K562 (cell line): ENCODE data around the gene ERICH6. TPM values are rescaled to one million over a fixed set of nuclear protein-coding genes. Genes with fewer than 3 reads are reported as not detected.

Experiments
- ATAC-seq: fragments of 200-7000 bp; cut with Tn5 transposase; 3 replicates; pipeline ENCODE4 v1.9.1; 2020; ENCODE audit warnings: moderate library complexity
- BruUV-seq: library from RNA; stranded (reverse); fragments of 400-500 nt; replicated peaks from 2 replicates; lab custom pipeline; 2021; lab: Mats Ljungman, UMichigan
- CTCF ChIA-PET: fragments of 300-600 bp; formaldehyde crosslinking; extraction: SDS; loops from one replicate; lab custom pipeline; 2021; ENCODE audit warnings: low intra/inter-chr PET ratio; lab: Yijun Ruan, JAX
- POLR2A ChIA-PET: fragments of 300-600, 350-650 bp; sonication (Branson Sonifier 250); formaldehyde crosslinking; extraction: SDS; loops from one replicate; lab custom pipeline; 2021; ENCODE audit warnings: antibody characterized with exemption, inconsistent platforms; lab: Yijun Ruan, JAX
- DNase-seq, 4 experiments: peaks; one replicate each; pipeline versions ENCODE4 v3.0.0 to v3.0.0-alpha.2; 2011 to 2018; ENCODE audit warnings: low spot score in 3 of 4, mixed read lengths in 3 of 4; ENCODE audit errors: extremely low read depth in 1 of 4
- FAIRE-seq: peaks from 2 replicates; lab custom pipeline; 2011; peaks lifted over from hg19 to GRCh38; lab: Jason Lieb, UNC
- H2AFZ ChIP-seq: 2 replicates; pipeline ENCODE4 v1.6.0; 2011; ENCODE audit warnings: low read depth, low read length, control low read depth, inconsistent platforms
- H3K27ac ChIP-seq: fragments of 200-600 bp; 3 replicates; pipeline ENCODE4 v1.8.0; 2011; ENCODE audit warnings: low read depth, mild to moderate bottlenecking, control low read depth, inconsistent platforms, low read length, moderate library complexity, mixed read lengths; ENCODE audit errors: extremely low read depth
- H3K27me3 ChIP-seq, 2 experiments: fragments of 300-600 bp in 1 of 2; 2 replicates in 1 of 2; 3 replicates in 1 of 2; pipeline versions ENCODE4 v1.6.0 to v1.8.0; 2011; ENCODE audit warnings: inconsistent platforms in 2 of 2, low read length in 2 of 2, mild to moderate bottlenecking in 1 of 2, mixed read lengths in 1 of 2, moderate library complexity in 1 of 2; ENCODE audit not compliant: control insufficient read depth in 2 of 2, insufficient read depth in 2 of 2
- H3K36me3 ChIP-seq: fragments of 300-600 bp; 3 replicates; pipeline ENCODE4 v1.8.0; 2011; ENCODE audit warnings: mild to moderate bottlenecking, low read length, inconsistent platforms; ENCODE audit not compliant: control insufficient read depth, insufficient read depth
- H3K4me1 ChIP-seq, 2 experiments: fragments of 200-600 bp in 1 of 2; replicated peaks in 1 of 2; 2 replicates in 1 of 2; 3 replicates in 1 of 2; pipeline versions ENCODE4 v1.5.1 to v1.8.0; 2011; ENCODE audit warnings: inconsistent platforms in 2 of 2, low read length in 2 of 2, mild to moderate bottlenecking in 1 of 2, mixed read lengths in 1 of 2, moderate library complexity in 1 of 2; ENCODE audit not compliant: control insufficient read depth in 2 of 2, insufficient read depth in 2 of 2
- H3K4me2 ChIP-seq: 2 replicates; pipeline ENCODE4 v1.6.1; 2011; ENCODE audit warnings: low read length, control low read depth, inconsistent platforms, mixed read lengths; ENCODE audit not compliant: insufficient read depth
- H3K4me3 ChIP-seq: fragments of 200-600 bp; sonication (generic), shearing (Covaris generic); 2 replicates; pipeline ENCODE4 v1.5.1; 2016; ENCODE audit warnings: control low read depth, inconsistent platforms
- H3K79me2 ChIP-seq: fragments of 200-600 bp; 3 replicates; pipeline ENCODE4 v1.8.0; 2011; ENCODE audit warnings: low read length, inconsistent platforms; ENCODE audit not compliant: control insufficient read depth, insufficient read depth
- H3K9ac ChIP-seq, 2 experiments: 2 replicates each; pipeline versions ENCODE4 v1.6.0 to v1.6.1; 2011; ENCODE audit warnings: low read depth in 2 of 2, low read length in 2 of 2, control low read depth in 1 of 2, inconsistent platforms in 1 of 2, mild to moderate bottlenecking in 1 of 2, mixed read lengths in 1 of 2; ENCODE audit not compliant: insufficient read depth in 1 of 2
- H3K9me1 ChIP-seq: one replicate; pipeline ENCODE4 v1.6.0; 2011; ENCODE audit warnings: inconsistent platforms, mild to moderate bottlenecking, low read length, moderate library complexity; ENCODE audit not compliant: control insufficient read depth, insufficient read depth
- H3K9me3 ChIP-seq: replicated peaks from 2 replicates; pipeline ENCODE4 v1.5.1; 2011; ENCODE audit warnings: low read depth, low read length, inconsistent platforms; ENCODE audit not compliant: control insufficient read depth, insufficient read depth
- H4K20me1 ChIP-seq: replicated peaks from 2 replicates; pipeline ENCODE4 v1.6.1; 2011; ENCODE audit warnings: low read length, inconsistent platforms, mixed read lengths; ENCODE audit not compliant: control insufficient read depth, insufficient read depth
- CBFA2T3 ChIP-seq: fragments of 450-650 bp; IDR thresholded peaks from 2 replicates; pipeline ENCODE4 v1.6.1; 2017
- DEAF1 ChIP-seq: fragments of 450-650 bp; formaldehyde crosslinking; IDR thresholded peaks from 2 replicates; pipeline ENCODE4 v1.4.0; 2020; ENCODE audit warnings: mild to moderate bottlenecking, moderate library complexity
- HDAC3 ChIP-seq: fragments of 450-650 bp; IDR thresholded peaks from 2 replicates; pipeline ENCODE4 v1.6.1; 2018; ENCODE audit warnings: borderline replicate concordance, mild to moderate bottlenecking, moderate library complexity; ENCODE audit not compliant: partially characterized antibody
- HIVEP1 ChIP-seq: fragments of 250-450 bp; sonication (Bioruptor Pico); IDR thresholded peaks from 2 replicates; pipeline ENCODE4 v1.4.0; 2020; ENCODE audit warnings: mild to moderate bottlenecking
- NCOA1 ChIP-seq: fragments of 450-650 bp; IDR thresholded peaks from 2 replicates; pipeline ENCODE4 v1.6.1; 2016; ENCODE audit warnings: low read depth
- NFIX ChIP-seq: fragments of 250-450 bp; sonication (Bioruptor Pico); IDR thresholded peaks from 2 replicates; pipeline ENCODE4 v1.4.0; 2020; ENCODE audit warnings: low read depth, mild to moderate bottlenecking, moderate library complexity
- POLR2AphosphoS5 ChIP-seq: IDR thresholded peaks from 2 replicates; pipeline ENCODE4 v1.6.1; 2011; ENCODE audit warnings: mild to moderate bottlenecking, low read depth, low read length, moderate library complexity; ENCODE audit not compliant: control insufficient read depth, insufficient read depth
- RBM14 ChIP-seq: fragments of 200-400 bp; formaldehyde crosslinking; IDR thresholded peaks from 2 replicates; pipeline ENCODE4 v1.6.1; 2018; ENCODE audit warnings: low read depth, mild to moderate bottlenecking, low read length, moderate library complexity, borderline replicate concordance; ENCODE audit not compliant: insufficient read depth
- STAT6 ChIP-seq: sonication (generic); formaldehyde crosslinking; IDR thresholded peaks from 2 replicates; pipeline ENCODE4 v1.8.1; 2023; ENCODE audit warnings: mild to moderate bottlenecking, missing genetic modification reagents
- ZFX ChIP-seq: sonication (generic); formaldehyde crosslinking; IDR thresholded peaks from 2 replicates; pipeline ENCODE4 v1.8.0; 2022; ENCODE audit warnings: mild to moderate bottlenecking, missing genetic modification reagents, moderate library complexity
- ZNF23 ChIP-seq: fragments of 250-450 bp; sonication (Bioruptor Pico); IDR thresholded peaks from 2 replicates; pipeline ENCODE4 v1.4.0; 2020; ENCODE audit warnings: mild to moderate bottlenecking
- ZNF232 ChIP-seq: sonication (generic); formaldehyde crosslinking; IDR thresholded peaks from 2 replicates; pipeline ENCODE4 v1.8.0; 2022; ENCODE audit warnings: mild to moderate bottlenecking, missing genetic modification reagents
- ZNF77 ChIP-seq: fragments of 250-450 bp; sonication (Bioruptor Pico); IDR thresholded peaks from 2 replicates; pipeline ENCODE4 v1.5.0; 2020
- WGBS: fragments of 100-300 bp; shearing (Covaris generic); methylation state at CpG from one replicate; pipeline ENCODE4 v1.1.6; 2016; ENCODE audit warnings: low coverage, mixed read lengths; ENCODE audit not compliant: insufficient coverage; ENCODE audit errors: missing lambda C conversion rate; 5-methylcytosine and 5-hydroxymethylcytosine counted together
- in situ Hi-C: fragments of 300-500 bp; cut with MboI; formaldehyde crosslinking; loops from 4 replicates; pipeline ENCODE4 v1.15.0; 2018; ENCODE audit warnings: inconsistent platforms, mixed read lengths
- intact Hi-C: fragments of 100-400 bp; cut with micrococcal nuclease; formaldehyde crosslinking; loops from 2 replicates; pipeline ENCODE4 v1.14.2; 2022
- polyA plus RNA-seq, 8 experiments: library from polyadenylated mRNA; depleted of rRNA in 4 of 8; stranded (reverse) in 5 of 8; unstranded in 3 of 8; fragments of >200 nt; fragmentation: Nextera tagmentation in 2 of 8; fragmentation: Illumina TruSeq in 1 of 8; extraction: Ambion mirVana in 2 of 8; extraction: Trizol in 1 of 8; gene quantifications; 2 replicates each; pipeline versions ENCODE4 v1.2.1 to v1.2.3, GENCODE V29; 2011 to 2014; ENCODE audit warnings: inconsistent platforms in 1 of 8, missing spikeins in 1 of 8
- total RNA-seq, 7 experiments: library from RNA; depleted of rRNA in 6 of 7; stranded (reverse); fragments of >200 nt in 6 of 7; fragmentation: Illumina TruSeq in 2 of 7; extraction: Trizol in 2 of 7; gene quantifications; 2 replicates each; pipeline versions ENCODE4 v1.2.1 to v1.2.3, GENCODE V29; 2011 to 2021; ENCODE audit warnings: low replicate concordance in 1 of 7
- TF ChIP-seq, protein P1 (sequence below): fragments of 450-650 bp; IDR thresholded peaks from 2 replicates; pipeline ENCODE4 v1.6.1; 2016; ENCODE audit warnings: low read depth, mild to moderate bottlenecking, moderate library complexity
- TF ChIP-seq, protein P2 (sequence below): fragments of 200-800 bp; sonication (Bioruptor generic); IDR thresholded peaks from 2 replicates; pipeline ENCODE4 v1.6.1; 2017; ENCODE audit warnings: missing genetic modification characterization, missing compliant biosample characterization

ERICH6 gene
- total and polyA plus RNA-seq, 9 of the 15 experiments (the other 6 are each of a cell fraction or from before 2014, with no cell fraction given): not detected

GRCh38 chr3:150749255-150749654 is 45.5 kb upstream of the ERICH6 start (continued):
- TF ChIP-seq HIVEP1 (CRISPR knock-in tag) (no peak), ZNF23 (no peak), RBM14 (no peak), STAT6 (no peak), ZNF77 (CRISPR knock-in tag) (no peak)
- TF ChIP-seq, protein P1, sequence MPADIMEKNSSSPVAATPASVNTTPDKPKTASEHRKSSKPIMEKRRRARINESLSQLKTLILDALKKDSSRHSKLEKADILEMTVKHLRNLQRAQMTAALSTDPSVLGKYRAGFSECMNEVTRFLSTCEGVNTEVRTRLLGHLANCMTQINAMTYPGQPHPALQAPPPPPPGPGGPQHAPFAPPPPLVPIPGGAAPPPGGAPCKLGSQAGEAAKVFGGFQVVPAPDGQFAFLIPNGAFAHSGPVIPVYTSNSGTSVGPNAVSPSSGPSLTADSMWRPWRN: no peak
- TF ChIP-seq, all 486 proteins: peak for 0

- H3K4me2 ChIP-seq: no peak overlapping the region
- FAIRE-seq (no peak), ATAC-seq (no peak), DNase-seq (no peak)
- H3K79me2 ChIP-seq: peaks cover 96% of the 10 kb centered on the region
- H4K20me1 ChIP-seq: peaks cover 16% of the 10 kb centered on the region; the same call in 1 of the 2 replicates
- H3K27ac ChIP-seq: no peak overlapping the region
- H3K4me3 ChIP-seq: no peak overlapping the region
- intact Hi-C loops (no loop called here), in situ Hi-C loops (no loop called here)
- H2AFZ ChIP-seq: no peak overlapping the region
- H3K9ac ChIP-seq: no peak overlapping the region
- H3K36me3 ChIP-seq: peaks cover 44% of the 10 kb centered on the region
- ChIA-PET CTCF (no interaction called here), POLR2A (interaction anchor here (0.7 kb wide), 1 partner anchor 395 kb away, joined by 4 read pairs; no protein-coding TSS in a partner anchor)
- no peaks in the 10 kb centered on the region for H3K27me3 ChIP-seq
- H3K9me1 ChIP-seq: no peaks in the 10 kb centered on the region
- BruUV-seq: no TSS peak
- WGBS: 53% methylated on average over 1 of the region's 1 CpG
- no peaks in the 10 kb centered on the region for H3K9me3 ChIP-seq
- peaks cover 5 to 7% of the 10 kb centered on the region in 2 experiments; a peak in 4 of 5 replicates for H3K4me1 ChIP-seq
- TF ChIP-seq ZFX (CRISPR knock-in tag): no peak
- TF ChIP-seq ZNF232 (CRISPR knock-in tag): no peak
- no peak for TF ChIP-seq HDAC3
- no peak for TF ChIP-seq POLR2AphosphoS5
- no peak for TF ChIP-seq NFIX
- no peak for TF ChIP-seq NCOA1
- TF ChIP-seq CBFA2T3: no peak
- no peak for TF ChIP-seq DEAF1
- TF ChIP-seq, protein P2, sequence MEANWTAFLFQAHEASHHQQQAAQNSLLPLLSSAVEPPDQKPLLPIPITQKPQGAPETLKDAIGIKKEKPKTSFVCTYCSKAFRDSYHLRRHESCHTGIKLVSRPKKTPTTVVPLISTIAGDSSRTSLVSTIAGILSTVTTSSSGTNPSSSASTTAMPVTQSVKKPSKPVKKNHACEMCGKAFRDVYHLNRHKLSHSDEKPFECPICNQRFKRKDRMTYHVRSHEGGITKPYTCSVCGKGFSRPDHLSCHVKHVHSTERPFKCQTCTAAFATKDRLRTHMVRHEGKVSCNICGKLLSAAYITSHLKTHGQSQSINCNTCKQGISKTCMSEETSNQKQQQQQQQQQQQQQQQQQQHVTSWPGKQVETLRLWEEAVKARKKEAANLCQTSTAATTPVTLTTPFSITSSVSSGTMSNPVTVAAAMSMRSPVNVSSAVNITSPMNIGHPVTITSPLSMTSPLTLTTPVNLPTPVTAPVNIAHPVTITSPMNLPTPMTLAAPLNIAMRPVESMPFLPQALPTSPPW: no peak
These were observed 44.9 kb upstream of the ERICH6 start for GRCh38 chr3:150748684-150749047.
